ENCODE results near the gene FOXE1.

- TF ChIP-seq POLR2AphosphoS5 (IDR thresholded peaks at IDR 0.05; ENCODE audit: borderline replicate concordance, low read depth, low read length) (no peak), EZH2 (IDR thresholded peaks at IDR 0.05) (no peak), FOXP2 (optimal IDR thresholded peaks at IDR 0.05; ENCODE audit: control extremely low read depth, extremely low read length, insufficient read depth) (no peak)
Observed at GRCh38 chr9:97809666-97810344, 43.2 kb upstream of the FOXE1 start.
